DND-41 (cell line): Measurements from ENCODE around the gene INPP5E.

Experiments used
- CTCF ChIP-seq: IDR thresholded peaks from 2 replicates; pipeline ENCODE4 v1.5.1; 2012; ENCODE audit warnings: borderline replicate concordance, low read length, moderate library complexity, mild to moderate bottlenecking; ENCODE audit not compliant: poor library complexity, severe bottlenecking; ENCODE audit errors: extremely low read depth
- EZH2 ChIP-seq: IDR thresholded peaks from 3 replicates; pipeline ENCODE4 v1.6.1; 2012; ENCODE audit warnings: borderline replicate concordance, low read depth, mild to moderate bottlenecking, moderate library complexity, low read length, inconsistent platforms; ENCODE audit not compliant: severe bottlenecking

- no peak for TF ChIP-seq CTCF
- no peak for TF ChIP-seq EZH2
Measured at GRCh38 chr9:136385015-136385414, 54.6 kb downstream of the INPP5E start.
